GM19043 (cell line): Measurements from ENCODE around the gene TBC1D16.

Experiments
- ATAC-seq: cut with Tn5 transposase; IDR thresholded peaks from one replicate; pipeline ENCODE4 v1.9.1; 2021; ENCODE audit warnings: low read depth; ENCODE audit not compliant: unreplicated experiment

The TBC1D16 gene, protein sequence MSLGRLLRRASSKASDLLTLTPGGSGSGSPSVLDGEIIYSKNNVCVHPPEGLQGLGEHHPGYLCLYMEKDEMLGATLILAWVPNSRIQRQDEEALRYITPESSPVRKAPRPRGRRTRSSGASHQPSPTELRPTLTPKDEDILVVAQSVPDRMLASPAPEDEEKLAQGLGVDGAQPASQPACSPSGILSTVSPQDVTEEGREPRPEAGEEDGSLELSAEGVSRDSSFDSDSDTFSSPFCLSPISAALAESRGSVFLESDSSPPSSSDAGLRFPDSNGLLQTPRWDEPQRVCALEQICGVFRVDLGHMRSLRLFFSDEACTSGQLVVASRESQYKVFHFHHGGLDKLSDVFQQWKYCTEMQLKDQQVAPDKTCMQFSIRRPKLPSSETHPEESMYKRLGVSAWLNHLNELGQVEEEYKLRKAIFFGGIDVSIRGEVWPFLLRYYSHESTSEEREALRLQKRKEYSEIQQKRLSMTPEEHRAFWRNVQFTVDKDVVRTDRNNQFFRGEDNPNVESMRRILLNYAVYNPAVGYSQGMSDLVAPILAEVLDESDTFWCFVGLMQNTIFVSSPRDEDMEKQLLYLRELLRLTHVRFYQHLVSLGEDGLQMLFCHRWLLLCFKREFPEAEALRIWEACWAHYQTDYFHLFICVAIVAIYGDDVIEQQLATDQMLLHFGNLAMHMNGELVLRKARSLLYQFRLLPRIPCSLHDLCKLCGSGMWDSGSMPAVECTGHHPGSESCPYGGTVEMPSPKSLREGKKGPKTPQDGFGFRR

DNA sequence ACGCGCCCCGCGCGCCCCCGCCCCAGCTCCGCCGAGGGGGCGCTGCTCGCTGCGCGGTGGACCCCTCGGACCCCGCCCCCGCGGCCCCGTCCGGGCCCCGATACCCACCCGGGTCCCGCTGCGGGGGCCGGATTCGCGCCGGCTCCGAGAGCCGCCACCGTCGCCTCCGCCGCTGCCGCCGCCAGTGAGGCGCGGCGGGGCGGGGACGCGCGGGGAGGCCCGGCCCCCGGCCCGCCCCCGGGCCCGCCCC, at the start of gene TBC1D16:
TBC1D16 (minus strand) TSS at position 186 of the 250 bp plus-strand sequence. CDS start 22,325 bp downstream, outside the sequence.
- ATAC-seq, result no peak

DNA sequence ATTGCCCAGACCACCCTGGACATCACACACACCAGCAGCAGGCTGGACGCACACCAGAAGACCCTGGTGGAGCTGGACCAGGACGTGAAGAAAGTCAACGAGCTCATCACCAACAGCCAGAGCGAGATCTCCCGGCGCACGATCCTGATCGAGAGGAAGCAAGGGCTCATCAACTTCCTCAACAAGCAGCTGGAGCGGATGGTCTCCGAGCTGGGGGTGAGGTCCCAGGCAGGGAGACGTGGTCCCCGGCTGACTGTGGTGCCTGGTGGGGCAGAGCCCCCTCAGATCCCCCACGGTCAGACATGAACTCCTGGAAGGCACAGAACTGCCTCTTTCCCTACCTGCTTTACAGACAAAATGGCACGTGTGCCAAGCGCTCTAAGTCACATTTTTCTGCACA, 49.1 kb upstream of the TBC1D16 start:
- no peak for ATAC-seq

DNA sequence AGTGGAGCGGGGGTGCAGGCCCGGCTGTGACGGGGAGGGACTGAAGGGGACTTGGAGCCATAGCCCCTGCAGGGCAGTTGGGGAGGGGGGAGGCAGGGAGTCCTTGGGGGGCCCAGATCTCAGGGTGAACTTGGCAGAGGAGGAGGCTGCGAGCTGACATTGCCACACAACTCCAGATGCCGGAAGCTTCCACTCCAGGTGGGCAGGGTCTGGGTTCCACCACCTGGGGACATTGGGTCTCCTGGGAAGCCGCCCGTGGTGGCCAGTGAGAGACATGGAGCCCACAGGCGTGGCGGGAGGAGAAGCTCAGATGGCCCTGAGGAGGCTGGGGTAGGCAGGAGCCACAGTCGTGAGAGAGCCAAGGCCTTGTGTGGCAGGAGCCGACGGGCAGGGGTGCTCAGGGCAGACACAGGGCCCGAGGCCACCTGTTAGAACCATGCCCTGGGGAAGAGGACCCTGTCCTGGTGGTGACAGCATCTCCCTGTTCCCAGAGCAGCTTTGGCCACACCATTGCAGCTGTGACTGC, 47.5 kb upstream of the TBC1D16 start:
- no peak for ATAC-seq

DNA sequence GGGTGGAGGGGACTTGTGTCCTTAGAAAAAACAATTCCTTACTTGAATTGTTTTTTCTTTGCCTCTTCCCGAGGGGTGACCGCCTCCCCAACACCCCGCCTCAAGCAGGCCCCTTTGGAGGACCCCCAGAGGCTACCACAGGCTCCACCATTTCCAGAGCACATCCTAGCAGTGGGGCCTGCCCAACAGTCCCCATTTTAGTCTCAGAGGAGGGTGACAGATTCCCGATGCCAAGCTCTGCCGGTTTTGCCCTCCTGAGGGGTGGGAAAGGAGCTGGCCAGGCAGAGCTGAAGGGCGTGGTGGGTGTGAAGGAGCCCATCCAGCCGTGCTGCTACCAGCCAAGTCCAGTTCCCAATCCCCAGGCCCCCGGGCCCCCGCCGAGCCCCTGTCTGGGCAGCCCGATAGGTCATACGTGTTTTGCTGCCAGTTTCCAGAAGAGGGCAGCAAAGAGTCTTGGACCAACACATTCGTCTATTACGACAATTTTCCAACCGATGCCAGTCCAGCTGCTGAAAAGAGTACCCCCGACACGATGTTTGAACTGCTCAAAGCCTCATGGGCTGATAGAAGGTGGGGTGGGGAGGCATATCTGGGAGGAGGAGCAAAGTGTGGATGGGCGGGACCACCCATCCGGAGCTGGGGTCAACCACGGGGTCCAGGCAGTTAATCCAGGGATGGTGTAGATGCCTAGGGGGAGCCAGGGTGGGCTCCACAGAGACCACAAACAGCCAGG, 46.9 kb upstream of the TBC1D16 start:
- ATAC-seq, result no peak

DNA sequence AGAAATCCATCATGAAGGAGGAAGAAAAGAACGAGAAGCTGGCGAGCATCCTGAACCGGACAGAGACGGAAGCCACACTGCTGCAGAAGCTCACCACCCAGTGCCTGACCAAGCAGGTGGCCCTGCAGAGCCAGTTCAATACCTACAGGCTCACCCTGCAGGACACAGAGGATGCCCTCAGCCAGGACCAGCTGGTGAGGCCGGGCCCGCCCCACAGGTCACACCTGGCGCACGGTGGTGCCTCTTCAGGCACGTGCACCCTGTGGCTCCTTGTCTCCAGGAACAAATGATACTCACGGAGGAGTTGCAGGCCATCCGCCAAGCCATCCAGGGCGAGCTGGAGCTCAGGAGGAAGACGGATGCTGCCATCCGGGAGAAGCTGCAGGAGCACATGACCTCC, 45.9 kb upstream of the TBC1D16 start:
- ATAC-seq, result no peak

DNA sequence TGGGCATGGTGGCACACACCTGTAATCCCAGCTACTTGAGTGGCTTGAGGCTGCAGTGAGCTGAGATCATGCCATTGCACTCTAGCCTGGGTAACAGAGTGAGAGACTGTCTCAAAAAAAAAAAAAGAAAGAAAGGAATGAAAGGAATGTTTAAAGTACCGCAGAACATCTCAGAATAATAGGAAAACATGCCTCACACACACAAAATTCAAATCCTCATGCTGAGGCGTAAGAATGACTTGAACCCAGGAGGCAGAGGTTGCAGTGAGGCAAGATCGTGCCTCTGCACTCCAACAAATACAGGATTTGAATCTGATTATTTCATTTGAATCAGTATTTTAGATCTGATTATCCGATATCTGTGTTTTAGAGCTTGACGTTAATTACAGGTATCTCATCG, 44.4 kb upstream of the TBC1D16 start:
- ATAC-seq, result no peak

DNA sequence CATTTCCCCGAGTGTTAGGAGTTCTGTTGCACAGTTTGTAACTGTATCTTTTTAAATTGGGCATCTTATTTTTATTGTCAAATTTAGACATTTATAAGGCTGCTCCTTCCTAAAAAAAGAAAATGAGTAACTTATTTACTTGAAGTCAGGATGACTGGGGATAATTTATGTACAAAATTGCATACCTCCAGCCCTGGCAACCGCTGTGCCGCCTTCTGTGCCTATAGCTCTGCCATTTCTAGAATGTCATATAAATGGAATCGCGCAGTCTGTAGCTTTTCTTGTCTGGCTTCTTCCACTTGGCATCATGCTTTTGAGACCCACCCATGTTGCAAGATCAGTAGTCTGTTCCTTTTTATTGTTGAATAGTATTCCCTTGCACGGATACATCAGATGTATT, 36.7 kb upstream of the TBC1D16 start:
- no peak for ATAC-seq

DNA sequence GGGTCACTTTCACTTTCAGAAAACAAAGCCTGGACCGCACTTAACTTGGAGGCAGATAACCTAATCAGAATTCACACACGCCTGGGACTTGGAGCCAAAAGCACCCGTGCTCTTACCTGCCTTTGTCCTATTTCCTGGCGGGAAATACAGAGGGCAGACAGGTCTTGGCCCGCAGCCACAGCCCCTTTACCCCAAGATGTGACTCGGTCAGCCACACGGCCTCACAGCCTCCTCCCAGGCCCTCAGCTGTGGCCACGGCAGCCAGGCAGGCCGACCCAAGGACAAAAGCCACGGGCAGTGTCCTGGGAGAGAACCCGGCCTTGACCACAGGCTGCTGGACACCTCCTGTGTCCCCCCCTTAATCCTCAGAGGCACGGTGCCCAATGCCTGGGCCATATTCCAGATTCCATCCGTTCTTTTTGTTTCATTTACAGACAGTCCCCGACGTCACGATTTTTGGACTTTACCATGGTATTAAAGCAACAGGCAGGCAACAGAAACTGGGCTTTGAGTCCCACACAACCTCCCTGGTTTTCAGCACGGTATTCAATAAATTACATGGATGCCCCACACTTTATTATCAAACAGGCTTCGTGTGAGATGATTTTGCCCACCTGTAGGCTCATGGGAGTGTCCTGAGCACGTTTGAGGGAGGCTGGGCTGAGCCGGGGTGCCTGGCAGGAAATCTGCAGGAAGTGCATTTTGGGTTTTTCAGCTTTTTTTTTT, 35.6 kb upstream of the TBC1D16 start:
- no peak for ATAC-seq

DNA sequence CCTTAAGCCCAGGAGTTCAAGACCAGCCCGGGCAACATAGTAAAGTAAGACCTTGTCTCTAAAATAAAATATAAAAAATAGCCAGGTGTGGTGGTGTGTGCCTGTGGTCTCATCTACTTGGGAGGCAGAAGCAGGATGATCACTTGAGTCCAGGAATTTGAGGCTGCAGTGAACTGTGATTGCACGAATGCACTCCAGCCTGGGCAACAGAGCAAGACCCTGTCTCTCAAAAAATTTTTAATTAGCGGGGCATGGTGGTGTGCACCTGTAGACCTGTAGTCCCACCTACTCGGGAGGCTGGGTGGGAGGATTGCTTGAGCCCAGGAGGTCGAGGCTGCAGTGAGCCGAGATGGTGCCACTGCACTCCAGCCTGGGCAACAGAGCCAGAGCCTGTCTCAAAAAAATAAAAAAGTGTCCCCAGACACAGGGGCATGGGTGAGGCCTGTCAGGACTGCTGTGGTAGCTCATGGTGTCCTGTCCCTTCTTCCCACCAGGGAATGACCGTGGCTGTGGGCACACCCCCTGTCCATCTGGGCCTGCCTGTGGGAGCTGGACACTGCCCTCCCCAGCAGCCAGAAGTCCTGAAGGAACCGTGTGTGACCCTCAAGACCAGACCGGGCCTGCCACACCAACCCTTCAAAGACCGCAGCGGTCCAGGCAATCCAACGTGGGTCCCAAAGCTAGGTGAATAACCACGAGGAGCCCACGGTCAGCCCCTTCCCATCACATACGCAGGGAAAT, 34.9 kb upstream of the TBC1D16 start:
- ATAC-seq, result no peak

DNA sequence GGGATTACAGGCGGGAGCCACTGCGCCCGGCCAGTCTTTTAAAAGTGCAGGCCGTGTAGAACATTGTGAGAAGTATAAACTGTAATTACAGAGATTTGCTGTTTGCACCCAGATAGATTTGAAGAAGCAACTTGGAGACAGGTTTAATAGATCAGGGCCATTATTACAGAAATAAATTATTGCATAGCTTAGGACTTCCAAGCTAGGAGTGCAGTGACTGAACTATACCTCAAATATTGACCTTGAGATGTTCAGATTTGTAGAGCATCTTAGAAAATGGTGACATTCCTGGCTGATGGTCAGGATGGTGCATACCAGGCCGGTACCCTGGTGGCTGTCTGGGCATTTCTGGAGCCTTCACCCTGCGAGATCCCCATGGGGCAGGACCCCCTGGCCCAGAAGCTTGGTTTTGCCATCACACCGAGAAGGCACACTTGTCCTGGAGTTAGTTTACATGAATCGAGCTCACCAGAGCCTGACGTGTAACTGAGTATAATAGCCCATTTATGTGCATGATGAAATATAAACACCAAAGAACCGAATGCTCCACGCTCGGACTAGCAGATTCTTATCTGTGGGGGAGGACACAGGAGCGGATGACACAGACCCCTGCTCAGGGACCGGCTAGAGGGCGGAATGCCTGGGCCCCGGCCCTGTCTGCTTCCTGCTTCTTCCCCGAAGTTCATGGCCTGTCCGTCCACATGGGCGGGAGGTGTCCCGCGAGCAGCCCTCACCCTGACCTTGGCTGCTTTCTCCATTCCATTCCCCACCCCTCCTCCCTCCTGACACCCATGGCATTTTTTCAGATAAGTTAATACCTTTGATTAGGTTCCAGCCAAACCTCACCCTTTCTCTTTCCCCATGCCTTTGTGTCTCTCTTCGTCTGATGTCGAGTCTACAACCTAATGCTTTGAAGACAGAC, 32.9 kb upstream of the TBC1D16 start:
- ATAC-seq, result no peak

DNA sequence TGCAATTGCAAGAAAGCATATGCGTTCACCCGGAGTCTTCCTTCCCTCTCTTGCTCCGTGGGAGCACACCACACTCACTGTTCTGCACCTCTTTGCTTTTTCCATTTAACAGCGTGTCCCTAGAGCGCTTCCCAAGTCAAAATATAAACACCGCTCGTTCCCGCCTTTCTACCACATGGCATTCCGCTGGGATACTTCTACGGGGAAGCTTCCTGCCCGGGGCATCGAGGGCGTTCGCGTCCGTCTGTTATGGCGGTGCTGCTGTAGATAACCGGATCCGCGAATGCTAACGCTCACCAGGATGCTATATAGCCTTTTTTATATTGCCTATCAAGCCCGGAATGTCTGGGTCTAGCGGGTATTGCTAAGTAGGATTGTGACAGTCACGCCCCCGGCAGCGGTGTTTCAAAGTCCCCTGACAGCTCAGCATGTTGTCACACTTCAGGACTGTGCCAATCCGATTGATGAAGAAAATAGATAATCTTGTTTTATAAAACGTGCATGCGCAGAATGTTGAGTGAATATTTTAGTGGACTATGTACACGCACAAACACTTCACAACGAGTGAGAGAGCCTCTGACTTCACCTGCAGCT, 31.8 kb upstream of the TBC1D16 start:
- ATAC-seq, result no peak

DNA sequence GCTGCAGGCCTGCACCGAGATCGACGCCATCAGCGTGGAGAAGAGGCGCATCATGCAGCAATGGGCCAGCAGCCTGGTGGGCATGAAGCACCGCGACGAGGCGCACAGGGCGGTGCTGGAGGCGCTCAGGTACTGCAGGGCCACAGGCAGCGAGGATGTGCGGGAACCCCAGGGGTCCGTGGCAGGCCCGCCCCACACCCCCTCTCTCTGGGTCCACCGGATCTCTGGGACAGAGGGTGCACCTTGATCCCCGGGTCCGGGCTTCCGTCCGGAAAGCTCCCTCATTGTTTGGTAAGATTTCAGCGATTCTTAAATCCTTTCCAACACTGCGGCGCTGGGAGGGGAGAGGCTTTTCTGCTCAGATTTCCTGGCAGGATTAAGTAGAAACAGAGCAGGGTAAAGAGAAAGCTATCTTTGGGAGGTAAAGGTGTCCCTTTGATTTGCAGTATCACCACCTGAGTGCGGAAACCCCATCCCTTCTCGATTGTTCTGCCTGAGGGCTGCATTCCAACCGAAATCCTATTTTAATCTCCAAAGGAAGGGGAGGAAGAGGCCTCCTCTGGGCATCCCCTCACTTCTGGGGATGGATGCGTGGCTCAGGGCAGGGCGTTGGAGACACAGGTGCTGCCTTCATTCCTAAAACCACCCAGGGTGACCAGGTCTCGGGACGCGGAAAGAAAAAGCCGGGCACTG, 30.0 kb upstream of the TBC1D16 start:
- ATAC-seq, result no peak

DNA sequence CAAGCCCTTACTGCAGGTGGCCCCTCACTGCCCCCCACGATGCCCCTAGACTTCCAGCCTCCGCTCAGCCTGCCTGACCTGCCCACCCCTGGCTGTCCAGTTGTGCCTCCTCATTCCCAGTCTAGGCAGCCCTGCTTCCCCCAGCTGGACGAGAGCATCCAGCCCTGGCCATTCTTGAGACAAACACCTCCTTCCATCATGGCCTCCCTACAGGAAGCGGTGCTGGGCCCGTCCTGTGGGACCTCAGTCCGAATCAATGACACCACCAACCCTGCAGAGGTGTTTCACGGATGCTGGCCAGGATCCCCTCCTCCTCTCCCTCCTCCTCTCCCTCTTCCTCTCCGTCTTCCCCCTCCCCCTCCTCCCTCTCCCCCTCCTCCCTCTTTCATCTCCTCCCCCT, 29.0 kb upstream of the TBC1D16 start:
- no peak for ATAC-seq

DNA sequence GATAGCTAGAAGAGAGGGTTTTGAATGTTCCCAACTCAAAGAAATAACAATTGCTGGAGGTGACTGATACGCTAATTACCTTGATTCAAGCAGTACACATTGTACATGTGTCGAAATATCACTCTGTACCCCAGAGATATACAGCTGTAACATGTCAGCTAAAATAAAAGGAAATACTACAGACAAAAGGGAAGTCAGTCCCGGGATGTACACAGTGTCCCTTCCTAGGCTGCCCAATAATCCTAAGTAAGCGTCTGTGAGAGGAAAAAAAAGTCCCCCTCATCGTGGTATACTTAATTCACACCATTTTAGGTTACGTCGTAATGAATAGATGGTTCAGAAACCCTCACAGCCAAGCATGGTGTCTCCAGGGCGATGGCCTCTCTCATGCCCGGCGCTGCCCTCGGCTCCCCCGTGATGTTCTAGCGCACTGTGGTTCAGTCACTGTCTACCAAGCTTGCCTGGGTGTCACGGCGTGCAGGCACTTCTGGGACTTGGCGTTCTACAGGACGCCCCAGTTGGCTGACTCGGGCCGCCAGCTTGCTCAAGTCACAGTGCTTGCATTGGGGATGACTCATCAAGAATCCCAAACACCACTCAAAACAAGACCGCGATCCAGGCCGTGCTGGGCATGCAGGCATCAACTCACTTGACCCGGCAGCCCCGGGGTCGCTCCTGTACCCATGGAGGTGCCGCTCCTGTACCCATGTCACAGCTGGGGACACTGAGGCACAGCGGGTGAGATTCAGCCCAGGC, 28.3 kb upstream of the TBC1D16 start:
- ATAC-seq, result no peak

DNA sequence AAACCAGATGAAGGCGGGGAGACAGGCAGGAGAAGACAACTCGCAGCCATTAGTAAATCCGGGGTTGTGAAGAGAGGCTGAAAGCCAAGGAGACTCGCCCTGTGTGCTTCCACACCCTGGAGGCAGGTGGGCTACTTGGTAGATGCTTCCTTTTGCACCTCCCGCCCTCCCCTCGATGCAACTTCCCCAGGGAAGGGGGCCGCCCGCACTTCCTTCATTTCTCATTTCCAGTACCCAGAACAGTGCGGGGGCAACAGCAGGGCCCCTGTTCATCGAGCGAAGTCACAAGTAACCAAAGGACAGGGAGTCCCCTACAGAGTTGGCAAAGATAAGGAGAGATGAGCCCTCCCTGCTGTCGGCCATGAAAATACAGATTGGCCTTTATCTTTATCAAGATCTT, 25.7 kb upstream of the TBC1D16 start:
- no peak for ATAC-seq

DNA sequence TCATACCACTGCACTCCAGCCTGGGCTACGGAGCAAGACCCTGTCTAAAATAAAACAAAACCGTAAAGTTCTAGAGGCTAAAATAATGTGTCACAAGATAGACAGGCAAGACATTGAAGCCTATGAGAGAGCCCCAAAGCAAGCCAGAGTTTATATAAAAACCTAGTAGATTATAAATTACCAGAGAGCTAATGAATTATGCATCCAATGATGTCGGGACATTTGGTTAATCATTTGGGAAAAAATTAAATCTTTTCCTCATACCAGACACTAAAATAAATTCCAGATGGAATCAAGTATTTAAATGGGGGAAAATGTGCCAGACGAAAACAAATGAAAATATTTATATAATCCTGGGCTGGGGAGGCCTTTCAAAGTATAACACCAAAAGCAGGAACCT, 25.0 kb upstream of the TBC1D16 start:
- no peak for ATAC-seq

DNA sequence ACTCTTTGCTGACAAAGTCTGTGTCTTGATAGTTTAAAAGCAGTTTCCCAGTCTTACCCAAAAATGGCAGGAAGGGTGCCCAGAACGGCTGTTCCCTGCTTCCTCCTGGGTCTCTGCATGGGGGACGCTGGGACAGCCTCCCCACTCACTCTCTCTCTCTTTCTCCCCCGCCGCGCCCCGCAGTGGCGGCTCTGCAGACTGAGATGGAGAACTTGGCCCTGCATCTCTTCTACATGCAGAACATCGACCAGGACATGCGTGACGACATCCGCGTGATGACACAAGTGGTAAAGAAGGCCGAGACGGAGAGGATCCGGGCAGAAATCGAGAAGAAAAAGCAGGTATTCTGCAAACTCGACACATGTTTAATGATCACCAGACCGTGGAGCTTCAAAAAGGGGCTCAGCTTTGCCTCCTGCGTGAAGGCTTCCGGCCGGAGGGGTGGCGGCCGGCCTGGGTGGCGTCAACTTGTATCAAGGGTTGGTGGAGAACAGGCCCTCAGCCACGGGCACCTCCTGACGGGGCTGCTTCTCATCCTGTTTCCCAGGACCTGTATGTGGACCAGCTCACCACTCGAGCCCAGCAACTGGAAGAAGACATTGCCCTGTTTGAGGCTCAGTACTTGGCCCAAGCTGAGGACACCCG, 22.8 kb upstream of the TBC1D16 start:
- ATAC-seq, result no peak
